ENCODE data around the gene ADCYAP1R1.

Gene ADCYAP1R1

DNA sequence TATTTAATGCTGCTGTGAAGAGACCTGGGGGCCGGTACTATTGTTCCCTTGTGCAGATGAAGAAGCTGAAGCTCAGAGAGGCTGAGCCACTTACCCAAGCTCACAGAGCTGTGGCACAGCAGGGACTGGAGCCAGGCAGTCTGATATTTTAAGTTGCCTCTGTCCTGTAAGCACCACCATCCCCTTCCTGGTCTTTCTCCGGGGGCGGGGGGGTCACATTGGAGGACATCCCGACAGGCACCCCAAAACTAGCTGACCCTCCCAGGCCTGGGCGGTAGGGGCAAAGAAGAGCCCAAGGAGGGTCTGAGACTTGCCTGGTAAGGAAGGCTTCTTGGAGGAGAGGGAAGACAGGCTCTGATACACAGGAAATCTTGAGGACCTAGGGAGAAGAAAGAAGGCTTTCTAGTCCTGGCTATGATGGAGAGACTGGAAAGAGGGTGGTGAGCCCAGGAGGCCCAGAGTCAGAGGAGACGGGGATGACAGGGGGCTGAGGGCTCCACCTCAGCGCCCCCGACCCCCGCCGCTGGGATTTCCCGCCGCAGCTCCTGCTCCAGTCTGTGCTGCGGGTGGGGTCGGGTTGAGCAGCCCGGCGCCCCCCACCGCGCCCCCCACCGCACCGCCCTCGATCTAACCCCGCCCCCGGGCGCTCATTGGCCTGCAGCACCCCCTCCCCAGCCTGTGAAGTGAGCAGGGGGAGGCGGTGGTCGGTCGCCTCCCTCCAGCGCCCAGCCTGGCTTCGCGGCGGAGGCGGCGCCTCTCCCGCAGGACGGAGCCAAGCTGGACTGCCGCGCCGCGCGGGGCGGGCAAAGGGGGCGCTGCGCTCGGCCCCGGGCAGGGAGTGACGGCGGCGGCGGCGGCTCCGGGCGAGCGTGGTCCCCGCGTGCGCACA lies at the start of gene ADCYAP1R1:
ADCYAP1R1 (plus strand) TSS at position 711 of the 889 bp plus-strand sequence. CDS start 10,957 bp downstream, outside the sequence.
- no peak for DNase-seq (ENCODE audit: low read depth in 1 of 2, low spot score in 1 of 2)

DNA sequence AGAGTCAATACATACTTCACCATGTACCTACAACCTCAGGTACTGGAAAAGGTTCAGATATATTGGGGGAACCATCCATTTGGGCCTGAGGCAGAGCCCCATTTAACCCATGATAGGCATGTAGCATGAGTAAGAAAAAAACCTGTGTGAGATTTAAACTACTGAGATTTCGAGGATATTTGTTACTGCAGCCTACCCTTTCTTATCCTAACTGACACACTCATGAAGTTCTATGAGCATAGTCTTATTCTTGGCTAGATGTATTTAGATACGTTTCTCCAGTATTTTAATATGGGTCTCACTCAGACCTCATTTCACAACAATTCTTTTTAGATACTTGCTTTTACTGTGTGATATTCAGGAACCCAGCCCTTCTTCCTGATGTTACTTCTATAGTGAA lies 49.0 kb upstream of the ADCYAP1R1 start:
- no peak for DNase-seq (ENCODE audit: low read depth in 1 of 2, low spot score in 1 of 2)

GRCh38 chr7:31003721-31004120 lies 48.4 kb upstream of the ADCYAP1R1 start:
- no peak for DNase-seq (ENCODE audit: low read depth in 1 of 2, low spot score in 1 of 2)

- no peak for DNase-seq (ENCODE audit: low read depth in 1 of 2, low spot score in 1 of 2)
Measured at GRCh38 chr7:31004393-31004792, 47.7 kb upstream of the ADCYAP1R1 start.

GRCh38 chr7:31006857-31007256 lies 45.3 kb upstream of the ADCYAP1R1 start:
- no peak for DNase-seq (ENCODE audit: low read depth in 1 of 2, low spot score in 1 of 2)

DNA sequence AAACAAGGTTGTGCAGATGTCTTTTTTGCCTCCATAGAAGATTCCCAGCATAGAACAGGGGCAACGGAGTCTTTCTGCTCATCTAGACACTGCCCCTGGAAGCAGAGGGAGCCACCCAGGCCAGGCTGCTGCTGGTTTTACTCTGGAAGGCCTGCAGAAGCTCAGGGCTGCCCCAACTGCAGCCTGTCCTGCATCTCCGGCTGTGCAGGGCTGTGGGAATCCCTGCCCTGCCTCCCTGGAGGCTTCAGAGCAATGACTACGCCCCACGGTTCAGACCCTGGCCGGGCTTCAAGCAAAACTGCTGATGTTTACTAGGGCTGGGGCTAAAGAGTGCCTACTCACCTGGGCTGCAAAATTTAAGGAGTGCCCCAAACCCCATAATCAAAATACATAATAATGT lies 44.5 kb upstream of the ADCYAP1R1 start:
- no peak for DNase-seq (ENCODE audit: low read depth in 1 of 2, low spot score in 1 of 2)

- DNase-seq (ENCODE audit: low read depth in 1 of 2, low spot score in 1 of 2) = no peak
Measured at GRCh38 chr7:31014826-31015225, 37.3 kb upstream of the ADCYAP1R1 start.

- no peak for DNase-seq (ENCODE audit: low read depth in 1 of 2, low spot score in 1 of 2)
Measured at GRCh38 chr7:31017032-31017675, 35.0 kb upstream of the ADCYAP1R1 start.

DNA sequence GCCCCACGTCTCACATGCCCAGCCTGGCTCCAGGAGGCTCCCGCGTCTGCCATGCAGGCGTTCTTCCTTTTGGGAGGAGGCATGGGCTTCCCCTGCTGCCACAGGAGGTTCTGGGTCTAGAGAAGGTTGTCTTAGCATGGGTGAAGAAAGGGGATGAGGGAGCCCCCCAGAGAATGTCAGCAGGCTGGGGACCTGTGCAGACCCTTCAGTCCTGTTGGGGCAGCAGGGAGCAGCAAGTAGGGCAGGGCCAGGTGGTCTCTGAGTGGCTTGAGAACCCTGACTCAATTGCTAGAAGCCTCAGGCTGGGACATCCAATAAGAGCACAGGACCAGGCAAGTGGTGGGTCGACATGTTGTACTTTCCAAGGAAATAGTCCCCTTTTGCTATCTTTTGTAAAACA lies 34.4 kb upstream of the ADCYAP1R1 start:
- DNase-seq (ENCODE audit: low read depth in 1 of 2, low spot score in 1 of 2) = no peak

DNA sequence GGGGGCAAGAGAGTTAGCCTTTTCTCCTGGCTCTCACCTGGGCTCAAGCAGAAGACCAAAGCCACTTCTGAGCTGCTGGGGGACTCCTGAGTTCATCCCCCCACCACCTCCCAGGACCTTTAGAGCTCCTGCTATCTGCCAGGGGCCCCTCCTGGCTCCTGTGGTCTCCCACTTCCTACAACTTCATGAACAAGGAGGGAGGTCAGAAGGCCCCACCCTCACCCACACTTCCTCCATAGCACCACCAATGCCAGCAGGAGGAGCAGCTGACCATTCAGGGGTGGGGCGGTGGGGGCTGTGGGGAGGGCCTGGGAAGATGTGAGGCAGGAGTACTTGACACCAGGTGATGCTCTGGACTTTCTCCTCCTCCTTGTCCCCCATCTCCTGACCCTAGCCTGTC lies 32.6 kb upstream of the ADCYAP1R1 start:
- DNase-seq (ENCODE audit: low read depth in 1 of 2, low spot score in 1 of 2) = no peak

DNA sequence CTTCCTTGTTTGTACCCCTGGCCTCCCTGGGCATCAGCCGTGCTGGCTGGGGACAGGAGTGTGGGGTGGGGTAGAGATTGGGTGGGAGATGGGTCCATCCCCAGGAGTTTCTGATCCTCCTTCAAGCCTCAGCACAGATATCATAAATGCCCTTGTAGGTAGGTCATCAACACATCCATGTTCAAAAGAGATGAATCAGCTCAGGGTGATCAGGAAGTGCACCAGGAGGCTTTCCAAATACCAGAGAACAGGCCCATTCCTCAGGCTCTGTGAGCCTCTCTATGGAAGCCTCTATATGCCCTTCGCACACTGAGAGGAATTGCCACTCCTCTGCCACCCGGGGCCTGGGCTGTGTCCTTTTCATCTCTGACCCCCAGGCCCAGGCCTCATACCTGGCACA lies 31.9 kb upstream of the ADCYAP1R1 start:
- no peak for DNase-seq (ENCODE audit: low read depth in 1 of 2, low spot score in 1 of 2)

DNA sequence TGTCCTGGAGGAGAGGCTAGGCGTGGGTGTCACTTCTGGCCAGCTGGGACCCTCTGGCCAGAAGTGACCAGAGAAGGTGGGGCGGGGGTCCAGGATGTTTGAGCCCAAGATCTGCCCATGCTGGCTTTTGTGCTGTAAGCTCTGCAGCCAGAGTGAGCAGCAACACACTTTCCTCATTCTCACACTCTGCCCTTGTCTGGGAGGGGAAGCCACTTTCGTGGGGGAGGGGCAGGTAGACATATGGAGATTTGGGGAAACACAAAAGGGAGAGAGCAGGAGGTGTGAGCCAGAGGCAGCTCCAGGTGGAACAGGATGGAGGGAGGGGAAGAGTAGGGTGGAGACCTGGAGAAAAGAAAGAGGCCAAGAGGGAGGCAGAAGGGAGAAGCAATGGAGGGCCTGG lies 31.5 kb upstream of the ADCYAP1R1 start:
- DNase-seq (ENCODE audit: low read depth in 1 of 2, low spot score in 1 of 2) = no peak

GRCh38 chr7:31022117-31022516 lies 30.0 kb upstream of the ADCYAP1R1 start:
- no peak for DNase-seq (ENCODE audit: low read depth in 1 of 2, low spot score in 1 of 2)

DNA sequence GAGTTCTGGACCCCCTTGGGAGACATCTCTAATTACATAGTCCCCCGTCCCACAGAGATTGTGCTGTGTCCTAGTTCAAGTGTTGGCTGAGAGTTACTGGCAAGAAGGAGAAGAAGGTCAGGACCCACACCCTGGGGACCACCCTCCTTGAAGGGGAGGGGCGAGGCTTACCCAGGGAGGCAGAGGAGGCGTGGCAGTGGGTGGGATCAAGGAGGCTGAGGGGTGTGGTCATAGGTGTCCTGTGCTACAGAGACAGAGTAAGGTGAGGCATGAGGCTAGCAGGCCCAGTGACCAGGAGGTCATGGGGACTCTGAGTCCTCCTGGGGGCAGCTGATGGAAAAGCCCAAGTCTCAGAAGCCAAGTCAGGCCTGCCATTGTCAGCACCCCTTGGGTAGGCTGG lies 29.4 kb upstream of the ADCYAP1R1 start:
- DNase-seq (ENCODE audit: low read depth in 1 of 2, low spot score in 1 of 2) = no peak

DNA sequence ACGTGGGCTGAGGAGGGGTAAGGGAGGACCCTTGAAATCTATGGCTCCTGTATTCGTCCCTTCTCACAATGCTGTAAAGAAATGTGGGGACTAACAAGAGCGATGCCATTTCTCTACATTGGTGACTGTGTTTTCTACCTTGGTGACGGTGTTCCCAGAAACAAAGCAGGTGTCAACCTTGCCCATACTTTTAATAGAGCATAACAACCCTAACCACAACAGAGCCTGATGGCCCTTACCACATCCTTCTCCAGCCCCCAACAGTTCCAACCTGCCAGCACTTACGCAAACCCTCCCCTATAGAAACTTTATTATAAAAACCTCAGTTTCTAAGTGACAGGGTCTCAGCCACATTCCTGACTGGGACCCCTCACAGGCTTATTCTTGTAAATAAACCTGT lies 28.2 kb upstream of the ADCYAP1R1 start:
- no peak for DNase-seq (ENCODE audit: low read depth in 1 of 2, low spot score in 1 of 2)

- DNase-seq (ENCODE audit: low read depth in 1 of 2, low spot score in 1 of 2) = no peak
Measured at GRCh38 chr7:31027161-31027965, 24.7 kb upstream of the ADCYAP1R1 start.

DNA sequence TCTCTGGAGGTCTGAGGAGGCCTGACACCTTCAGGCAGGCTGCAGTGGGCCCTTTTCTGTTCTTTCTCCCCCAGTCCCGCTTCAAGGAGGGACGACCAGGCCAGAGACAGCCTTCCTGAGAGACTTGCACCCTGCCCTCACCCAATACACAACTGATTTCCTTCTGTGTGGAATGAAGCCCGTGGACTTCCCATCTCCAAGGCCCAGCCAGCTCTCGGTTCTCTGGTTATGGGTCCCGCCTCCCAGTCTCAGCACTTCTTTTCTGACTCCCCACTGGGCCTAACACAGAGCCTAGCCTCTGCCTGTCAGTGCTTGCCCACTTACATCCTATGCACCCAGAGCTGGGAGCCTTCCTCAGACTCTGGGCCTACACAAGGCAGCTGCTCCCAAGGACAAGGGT lies 24.1 kb upstream of the ADCYAP1R1 start:
- DNase-seq (ENCODE audit: low read depth in 1 of 2, low spot score in 1 of 2) = no peak

GRCh38 chr7:31028417-31028992 lies 23.6 kb upstream of the ADCYAP1R1 start:
- DNase-seq (ENCODE audit: low read depth in 1 of 2, low spot score in 1 of 2) = no peak

DNA sequence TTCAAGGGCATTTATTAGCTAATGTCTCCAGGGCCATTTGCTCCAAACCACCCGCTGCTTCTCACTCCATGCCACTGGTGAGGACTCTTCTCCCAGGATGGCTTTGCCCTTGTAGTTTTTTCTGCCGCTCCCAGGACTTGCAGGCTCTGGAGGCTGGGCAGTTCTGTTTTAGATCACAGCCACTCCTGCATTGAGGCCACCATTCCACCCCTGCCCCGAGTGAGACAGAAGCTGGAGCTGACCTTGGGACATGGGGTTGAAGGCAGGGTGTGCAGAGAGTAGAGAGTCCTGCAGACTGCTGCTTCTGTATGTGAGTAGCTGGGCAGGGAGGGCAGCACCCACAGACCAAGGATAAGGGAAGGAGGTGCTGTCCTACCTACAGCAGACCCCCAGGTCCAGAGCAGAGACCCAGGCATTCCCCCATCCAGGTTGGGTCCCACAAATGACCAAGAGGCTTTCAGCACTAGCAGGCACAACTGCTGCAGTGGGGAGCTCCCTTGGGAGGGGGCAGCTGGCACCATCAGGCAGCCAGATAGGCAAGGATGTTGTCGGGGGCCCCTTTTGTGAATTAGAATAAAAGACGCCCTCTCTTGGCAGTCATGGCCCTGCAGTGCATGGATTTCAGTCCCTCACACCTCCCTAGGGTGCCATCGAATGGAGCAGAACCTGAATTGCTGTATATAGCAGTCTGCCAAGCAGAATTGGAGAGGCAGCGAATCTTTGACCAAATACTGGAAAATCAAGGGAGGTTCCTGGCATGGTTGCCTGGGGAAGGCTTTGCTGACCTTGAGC lies 22.7 kb upstream of the ADCYAP1R1 start:
- DNase-seq (ENCODE audit: low read depth in 1 of 2, low spot score in 1 of 2) = no peak

- DNase-seq (ENCODE audit: low read depth in 1 of 2, low spot score in 1 of 2) = no peak
Measured at GRCh38 chr7:31033674-31034300, 18.3 kb upstream of the ADCYAP1R1 start.

All from activated CD4-positive, alpha-beta T cell treated with anti-CD3 and anti-CD28 coated beads, Interleukin-2, amount 50 U/mL, for 24 hours (primary cell).